Left hindlimb (tissue), 1 donor: ENCODE measurements around the gene PAGR1.
"Not testable (repeated sequence)": the region's sequence is repeated elsewhere in the genome, so short reads cannot be mapped to it uniquely, and the experiment has no call there.

Experiments
- DNase-seq: peaks from one replicate; pipeline ENCODE4 v3.0.0-alpha.2; 2018

The PAGR1 gene

GRCh38 chr16:29841631-29842030 lies 25.7 kb downstream of the PAGR1 start:
- DNase-seq: no peak

- no peak for DNase-seq
These were observed 26.9 kb downstream of the PAGR1 start for GRCh38 chr16:29842732-29843346.

- DNase-seq: no peak
These were observed 28.0 kb downstream of the PAGR1 start for GRCh38 chr16:29843931-29844330.

- no peak for DNase-seq
These were observed 28.8 kb downstream of the PAGR1 start for GRCh38 chr16:29844575-29845331.

GRCh38 chr16:29845656-29846055 lies 29.7 kb downstream of the PAGR1 start:
- DNase-seq: no peak

- peak; percentile 63 for DNase-seq
These were observed 32.7 kb downstream of the PAGR1 start for GRCh38 chr16:29848420-29849297.

GRCh38 chr16:29849505-29849904 lies 33.6 kb downstream of the PAGR1 start:
- no peak for DNase-seq

GRCh38 chr16:29850998-29851397 lies 35.0 kb downstream of the PAGR1 start:
- no peak for DNase-seq

GRCh38 chr16:29852654-29853053 lies 36.7 kb downstream of the PAGR1 start:
- no peak for DNase-seq

- DNase-seq: no peak
These were observed 38.7 kb downstream of the PAGR1 start for GRCh38 chr16:29854520-29855100.

- DNase-seq: no peak
These were observed 41.3 kb downstream of the PAGR1 start for GRCh38 chr16:29857133-29857760.

- no peak for DNase-seq
These were observed 42.3 kb downstream of the PAGR1 start for GRCh38 chr16:29858149-29858849.

GRCh38 chr16:29858974-29859373 lies 43.0 kb downstream of the PAGR1 start:
- DNase-seq: no peak

- no peak for DNase-seq
These were observed 44.3 kb downstream of the PAGR1 start for GRCh38 chr16:29860218-29860617.

GRCh38 chr16:29862383-29862883 lies 46.5 kb downstream of the PAGR1 start:
- no peak for DNase-seq

- peak; percentile 94 for DNase-seq
These were observed 47.1 kb downstream of the PAGR1 start, which contains the start of gene CDIPT for GRCh38 chr16:29862884-29863668. TSS of gene CDIPT (minus strand) at chr16:29863226. CDS start at chr16:29862857, 369 bp downstream.

- DNase-seq: no peak
These were observed 47.7 kb downstream of the PAGR1 start for GRCh38 chr16:29863669-29863984.

GRCh38 chr16:29864205-29864604 lies 48.3 kb downstream of the PAGR1 start:
- DNase-seq: no peak

GRCh38 chr16:29868396-29869009 lies 52.6 kb downstream of the PAGR1 start:
- DNase-seq: no peak

GRCh38 chr16:29869067-29869466 lies 53.1 kb downstream of the PAGR1 start:
- not testable (repeated sequence) for DNase-seq
